ENCODE results near the gene PIK3AP1. TPM values are rescaled to one million over a fixed set of nuclear protein-coding genes. Genes with fewer than 3 reads are reported as not detected.

Gene PIK3AP1
- total RNA-seq, 1 experiment from 2014 or later: 7.1 TPM

GRCh38 chr10:96758423-96758822 lies 38.1 kb upstream of the PIK3AP1 start:
- H3K27me3 ChIP-seq (ENCODE audit: insufficient read depth, low read length): no peaks in the 10 kb centered on the region
- no TSS peak for BruUV-seq (replicated peaks)
- H3K4me3 ChIP-seq (replicated peaks in 1 of 2; ENCODE audit: low read depth in 1 of 2, low read length in 2 of 2): no peak overlapping the region
- no peak for DNase-seq (ENCODE audit: low read depth, low spot score)
- ChIA-PET POLR2A (no interaction called here), RAD21 (ENCODE audit: low non-redundant PET in 1 of 2, low total read pairs in 2 of 2, uncharacterized antibody in 2 of 2, unreplicated experiment in 2 of 2) (no interaction called here), CTCF (no interaction called here)
- H3K79me2 ChIP-seq (ENCODE audit: insufficient read depth, low read length): no peaks in the 10 kb centered on the region
- no peak for ATAC-seq
- no peak overlapping the region for H3K27ac ChIP-seq (ENCODE audit: low read depth, low read length)
- H4K20me1 ChIP-seq (ENCODE audit: insufficient read depth): no peaks in the 10 kb centered on the region
- TF ChIP-seq MAX (IDR thresholded peaks at IDR 0.05) (no peak), YY1 (IDR thresholded peaks at IDR 0.05; ENCODE audit: extremely low read depth, insufficient replicate concordance, low read depth, low read length) (no peak), ZNF274 (IDR thresholded peaks at IDR 0.05; ENCODE audit: low read depth, low read length) (no peak), ZFX (IDR thresholded peaks at IDR 0.05) (no peak), EZH2 (IDR thresholded peaks at IDR 0.05) (no peak), SRF (IDR thresholded peaks at IDR 0.05; ENCODE audit: low read depth) (no peak), JUND (IDR thresholded peaks at IDR 0.05) (no peak), POLR2AphosphoS5 (IDR thresholded peaks at IDR 0.05; ENCODE audit: low read depth, low read length) (no peak), CBX3 (IDR thresholded peaks at IDR 0.05; ENCODE audit: low read depth) (no peak), POLR2A (IDR thresholded peaks at IDR 0.05; ENCODE audit: borderline replicate concordance, extremely low read depth, insufficient read depth, insufficient read length) (no peak), EGR1 (IDR thresholded peaks at IDR 0.05; ENCODE audit: low read depth) (no peak), RAD21 (IDR thresholded peaks at IDR 0.05; ENCODE audit: low read depth) (no peak), ELF1 (IDR thresholded peaks at IDR 0.05; ENCODE audit: borderline replicate concordance, low read depth) (no peak), TCF7L2 (IDR thresholded peaks at IDR 0.05; ENCODE audit: borderline replicate concordance, extremely low read depth, insufficient read depth, insufficient read length) (no peak), CEBPB (IDR thresholded peaks at IDR 0.05; ENCODE audit: low read depth) (no peak), EZH2phosphoT487 (IDR thresholded peaks at IDR 0.05; ENCODE audit: borderline replicate concordance) (no peak), SP1 (IDR thresholded peaks at IDR 0.05; ENCODE audit: low read depth) (no peak)
- TF ChIP-seq, protein P1, sequence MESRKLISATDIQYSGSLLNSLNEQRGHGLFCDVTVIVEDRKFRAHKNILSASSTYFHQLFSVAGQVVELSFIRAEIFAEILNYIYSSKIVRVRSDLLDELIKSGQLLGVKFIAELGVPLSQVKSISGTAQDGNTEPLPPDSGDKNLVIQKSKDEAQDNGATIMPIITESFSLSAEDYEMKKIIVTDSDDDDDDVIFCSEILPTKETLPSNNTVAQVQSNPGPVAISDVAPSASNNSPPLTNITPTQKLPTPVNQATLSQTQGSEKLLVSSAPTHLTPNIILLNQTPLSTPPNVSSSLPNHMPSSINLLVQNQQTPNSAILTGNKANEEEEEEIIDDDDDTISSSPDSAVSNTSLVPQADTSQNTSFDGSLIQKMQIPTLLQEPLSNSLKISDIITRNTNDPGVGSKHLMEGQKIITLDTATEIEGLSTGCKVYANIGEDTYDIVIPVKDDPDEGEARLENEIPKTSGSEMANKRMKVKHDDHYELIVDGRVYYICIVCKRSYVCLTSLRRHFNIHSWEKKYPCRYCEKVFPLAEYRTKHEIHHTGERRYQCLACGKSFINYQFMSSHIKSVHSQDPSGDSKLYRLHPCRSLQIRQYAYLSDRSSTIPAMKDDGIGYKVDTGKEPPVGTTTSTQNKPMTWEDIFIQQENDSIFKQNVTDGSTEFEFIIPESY (IDR thresholded peaks at IDR 0.05; ENCODE audit: extremely low read depth, insufficient replicate concordance, low read length): no peak
- intact Hi-C loops (cut with micrococcal nuclease): no loop called here
- no peak overlapping the region for H3K4me2 ChIP-seq (ENCODE audit: low read length)
- H3K36me3 ChIP-seq (ENCODE audit: control insufficient read depth in 1 of 2, insufficient read depth in 2 of 2, low read length in 2 of 2): no peaks in the 10 kb centered on the region
- H3K9me3 ChIP-seq (ENCODE audit: control insufficient read depth in 1 of 2, insufficient read depth in 1 of 2, low read depth in 1 of 2, low read length in 2 of 2): no peaks in the 10 kb centered on the region
- no peak overlapping the region for H3K9ac ChIP-seq (ENCODE audit: low read length)
- H3K4me1 ChIP-seq (ENCODE audit: control insufficient read depth in 1 of 2, insufficient read depth in 2 of 2, low read length in 2 of 2): no peaks in the 10 kb centered on the region
- no peaks in the 10 kb centered on the region for H3K9me2 ChIP-seq (ENCODE audit: insufficient read depth)
- no peak overlapping the region for H2AFZ ChIP-seq (ENCODE audit: low read depth, low read length, poor library complexity, severe bottlenecking)

Data from HCT116 (cell line).